ENCODE results near the gene RBM14. TPM values are rescaled to one million over a fixed set of nuclear protein-coding genes. Genes with fewer than 3 reads are reported as not detected.
A peak's percentile ranks its signal among the peaks of the same experiment; 100 is the strongest.

The RBM14 gene
- polyA plus RNA-seq, 3 donors: 21.9 to 46.7 (median 42.6) TPM

DNA sequence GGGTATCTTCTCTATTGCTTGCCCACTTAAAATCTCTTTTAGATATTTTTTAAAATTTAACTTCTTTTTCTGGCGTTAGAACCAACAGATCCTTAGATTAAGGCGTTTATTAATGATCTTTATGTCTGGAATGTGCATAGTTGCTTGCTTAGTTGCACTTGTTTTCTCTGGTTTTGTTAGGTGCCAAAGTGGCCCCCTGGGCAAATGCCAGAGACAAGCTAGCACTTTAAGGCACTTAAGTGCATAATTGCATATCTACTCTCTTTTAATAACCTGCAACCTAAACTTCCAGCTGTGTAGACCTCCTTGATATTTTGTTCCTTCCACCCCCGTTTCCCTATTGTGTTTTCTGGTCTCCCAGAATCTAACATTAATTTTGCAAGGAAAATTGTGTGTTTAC lies 25.4 kb downstream of the RBM14 start:
- H3K36me3 Mint-ChIP-seq: peaks cover 64 to 75% of the 10 kb centered on the region in 2 donors
- no peak for DNase-seq
- no peak overlapping the region for H3K27ac Mint-ChIP-seq

DNA sequence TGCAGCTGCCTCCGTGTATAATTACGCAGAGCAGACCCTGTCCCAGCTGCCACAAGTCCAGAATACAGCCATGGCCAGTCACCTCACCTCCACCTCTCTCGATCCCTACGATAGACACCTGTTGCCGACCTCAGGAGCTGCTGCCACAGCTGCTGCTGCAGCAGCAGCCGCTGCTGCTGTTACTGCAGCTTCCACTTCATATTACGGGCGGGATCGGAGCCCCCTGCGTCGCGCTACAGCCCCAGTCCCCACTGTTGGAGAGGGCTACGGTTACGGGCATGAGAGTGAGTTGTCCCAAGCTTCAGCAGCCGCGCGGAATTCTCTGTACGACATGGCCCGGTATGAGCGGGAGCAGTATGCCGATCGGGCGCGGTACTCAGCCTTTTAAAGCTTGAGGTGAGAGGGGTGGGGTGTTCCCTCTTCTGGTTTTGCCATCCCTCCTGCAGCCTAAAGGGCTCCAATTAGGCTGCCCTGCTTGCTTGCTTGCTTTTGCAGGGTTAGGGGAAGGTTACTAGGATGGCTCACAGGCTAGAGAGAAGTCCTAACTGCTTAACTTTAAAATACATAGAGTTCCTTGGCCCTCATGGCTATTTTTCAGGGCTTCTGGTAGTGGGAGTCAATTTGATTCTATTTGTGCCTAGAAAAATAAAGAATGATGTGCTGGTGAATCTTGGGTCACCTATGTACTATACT lies 27.5 kb downstream of the RBM14 start:
- Mint-ChIP-seq H3K36me3 (peaks cover 75 to 94% of the 10 kb centered on the region in 2 donors), H3K4me1 (peaks cover 61% of the 10 kb centered on the region), H3K4me3 (no peak overlapping the region), H3K27me3 (ENCODE audit: low read depth in 3 of 3) (no peaks in the 10 kb centered on the region), H3K9me3 (peaks cover 0 to 2% (median 0%) of the 10 kb centered on the region in 7 donors), H3K27ac (peak overlapping the region in 2 of 7 donors; percentile 54 to 76)
- TF ChIP-seq, protein P1, sequence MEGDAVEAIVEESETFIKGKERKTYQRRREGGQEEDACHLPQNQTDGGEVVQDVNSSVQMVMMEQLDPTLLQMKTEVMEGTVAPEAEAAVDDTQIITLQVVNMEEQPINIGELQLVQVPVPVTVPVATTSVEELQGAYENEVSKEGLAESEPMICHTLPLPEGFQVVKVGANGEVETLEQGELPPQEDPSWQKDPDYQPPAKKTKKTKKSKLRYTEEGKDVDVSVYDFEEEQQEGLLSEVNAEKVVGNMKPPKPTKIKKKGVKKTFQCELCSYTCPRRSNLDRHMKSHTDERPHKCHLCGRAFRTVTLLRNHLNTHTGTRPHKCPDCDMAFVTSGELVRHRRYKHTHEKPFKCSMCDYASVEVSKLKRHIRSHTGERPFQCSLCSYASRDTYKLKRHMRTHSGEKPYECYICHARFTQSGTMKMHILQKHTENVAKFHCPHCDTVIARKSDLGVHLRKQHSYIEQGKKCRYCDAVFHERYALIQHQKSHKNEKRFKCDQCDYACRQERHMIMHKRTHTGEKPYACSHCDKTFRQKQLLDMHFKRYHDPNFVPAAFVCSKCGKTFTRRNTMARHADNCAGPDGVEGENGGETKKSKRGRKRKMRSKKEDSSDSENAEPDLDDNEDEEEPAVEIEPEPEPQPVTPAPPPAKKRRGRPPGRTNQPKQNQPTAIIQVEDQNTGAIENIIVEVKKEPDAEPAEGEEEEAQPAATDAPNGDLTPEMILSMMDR (IDR thresholded peaks at IDR 0.05): no peak
- no peaks in the 10 kb centered on the region for H3K27me3 ChIP-seq (ENCODE audit: control insufficient read depth in 2 of 2, insufficient read depth in 2 of 2, low read length in 2 of 2)
- H3K27ac ChIP-seq (ENCODE audit: low read depth in 1 of 2, low read length in 2 of 2): no peak overlapping the region
- H3K9ac ChIP-seq (ENCODE audit: insufficient read depth, low read length, poor library complexity, severe bottlenecking): no peak overlapping the region
- H4K20me1 ChIP-seq (ENCODE audit: insufficient read depth, low read length): peaks cover 100% of the 10 kb centered on the region
- no peak overlapping the region for H3K4me2 ChIP-seq (replicated peaks; ENCODE audit: extremely low read depth, low read length, poor library complexity, severe bottlenecking)
- WGBS (ENCODE audit: insufficient coverage): 97% methylated on average over 7 of the region's 24 CpGs
- peaks cover 100% of the 10 kb centered on the region for H3K79me2 ChIP-seq (ENCODE audit: insufficient read depth, low read length)
- H3K4me1 ChIP-seq (ENCODE audit: control insufficient read depth in 1 of 2, insufficient read depth in 2 of 2, low read length in 2 of 2): peaks cover 32 to 35% of the 10 kb centered on the region in 2 donors
- DNase-seq: no peak
- peaks cover 80 to 93% of the 10 kb centered on the region in 2 donors for H3K36me3 ChIP-seq (replicated peaks in 1 of 2; ENCODE audit: control insufficient read depth in 1 of 2, insufficient read depth in 2 of 2, low read length in 2 of 2)
- H3K9me3 ChIP-seq (replicated peaks in 1 of 2; ENCODE audit: control insufficient read depth in 1 of 2, insufficient read depth in 1 of 2, low read length in 2 of 2): no peaks in the 10 kb centered on the region
- H2AFZ ChIP-seq (ENCODE audit: insufficient read depth, low read depth, low read length, poor library complexity, severe bottlenecking): no peak overlapping the region
- intact Hi-C loops (cut with micrococcal nuclease): no loop called here
- no peak overlapping the region for H3K4me3 ChIP-seq (replicated peaks in 1 of 3; ENCODE audit: low read depth in 2 of 3, low read length in 3 of 3)

More for the DNA sequence above, 25.4 kb downstream of the RBM14 start:
- H3K9me3 ChIP-seq (replicated peaks in 1 of 2; ENCODE audit: control insufficient read depth in 1 of 2, insufficient read depth in 1 of 2, low read length in 2 of 2): no peaks in the 10 kb centered on the region
- H3K4me1 ChIP-seq (ENCODE audit: control insufficient read depth in 1 of 2, insufficient read depth in 2 of 2, low read length in 2 of 2): peaks cover 43 to 45% of the 10 kb centered on the region in 2 donors
- TF ChIP-seq, protein P1 (IDR thresholded peaks at IDR 0.05): no peak
- H3K4me2 ChIP-seq (replicated peaks; ENCODE audit: extremely low read depth, low read length, poor library complexity, severe bottlenecking): no peak overlapping the region
- H3K4me1 Mint-ChIP-seq: peaks cover 70% of the 10 kb centered on the region
- intact Hi-C loops (cut with micrococcal nuclease): no loop called here
- H3K79me2 ChIP-seq (ENCODE audit: insufficient read depth, low read length): peaks cover 96% of the 10 kb centered on the region
- H3K27me3 Mint-ChIP-seq (ENCODE audit: low read depth in 3 of 3): no peaks in the 10 kb centered on the region
- H3K27me3 ChIP-seq (ENCODE audit: control insufficient read depth in 2 of 2, insufficient read depth in 2 of 2, low read length in 2 of 2): no peaks in the 10 kb centered on the region
- H3K36me3 ChIP-seq (replicated peaks in 1 of 2; ENCODE audit: control insufficient read depth in 1 of 2, insufficient read depth in 2 of 2, low read length in 2 of 2): peaks cover 70 to 73% of the 10 kb centered on the region in 2 donors
- peaks cover 0 to 2% (median 0%) of the 10 kb centered on the region in 7 donors for H3K9me3 Mint-ChIP-seq
- no peak overlapping the region for H3K9ac ChIP-seq (ENCODE audit: insufficient read depth, low read length, poor library complexity, severe bottlenecking)
- H2AFZ ChIP-seq (ENCODE audit: insufficient read depth, low read depth, low read length, poor library complexity, severe bottlenecking): no peak overlapping the region
- H3K27ac ChIP-seq (ENCODE audit: low read depth in 1 of 2, low read length in 2 of 2): no peak overlapping the region
- H3K4me3 Mint-ChIP-seq: no peak overlapping the region
- no peak overlapping the region for H3K4me3 ChIP-seq (replicated peaks in 1 of 3; ENCODE audit: low read depth in 2 of 3, low read length in 3 of 3)
- no CpG with 5 or more reads among the region's 3 CpGs for WGBS (ENCODE audit: insufficient coverage)
- peaks cover 82% of the 10 kb centered on the region for H4K20me1 ChIP-seq (ENCODE audit: insufficient read depth, low read length)

All from CD14-positive monocyte (primary cell).